HepG2 (cell line): ENCODE results near the gene TFEB. TPM values are rescaled to one million over a fixed set of nuclear protein-coding genes. Genes with fewer than 3 reads are reported as not detected.

ENCODE experiments used
- BCL6 ChIP-seq: IDR thresholded peaks from 2 replicates; pipeline ENCODE4 v1.6.1; 2016; ENCODE audit warnings: missing genetic modification reagents, missing compliant biosample characterization
- CCAR2 ChIP-seq: fragments of 200-400 bp; formaldehyde crosslinking; optimal IDR thresholded peaks from 2 replicates; pipeline ENCODE3; 2018; ENCODE audit warnings: low read depth, mild to moderate bottlenecking, low read length, moderate library complexity
- CREM ChIP-seq, 2 experiments: sonication (generic) in 1 of 2; formaldehyde crosslinking in 1 of 2; IDR thresholded peaks; 2 replicates each; pipeline versions ENCODE4 v1.4.0 to v1.6.1; 2016 to 2020; ENCODE audit warnings: antibody characterized with exemption in 1 of 2, mild to moderate bottlenecking in 1 of 2, missing genetic modification reagents in 1 of 2
- DRAP1 ChIP-seq: IDR thresholded peaks from 2 replicates; pipeline ENCODE4 v1.6.1; 2016; ENCODE audit warnings: missing genetic modification reagents, missing compliant biosample characterization
- HDAC2 ChIP-seq: sonication (generic); formaldehyde crosslinking; IDR thresholded peaks from 2 replicates; pipeline ENCODE4 v1.4.0; 2020; ENCODE audit warnings: missing genetic modification reagents
- HNF1A ChIP-seq, 2 experiments: sonication (generic) in 1 of 2; formaldehyde crosslinking in 1 of 2; IDR thresholded peaks; 2 replicates each; pipeline versions ENCODE4 v1.4.0 to v1.6.1; 2016 to 2020; ENCODE audit warnings: borderline replicate concordance in 1 of 2, low read depth in 1 of 2, mild to moderate bottlenecking in 1 of 2, missing genetic modification reagents in 1 of 2
- KLF13 ChIP-seq: sonication (generic); formaldehyde crosslinking; IDR thresholded peaks from 2 replicates; pipeline ENCODE4 v1.4.0; 2020; ENCODE audit warnings: mild to moderate bottlenecking, missing genetic modification reagents
- NR1H2 ChIP-seq: sonication (generic); formaldehyde crosslinking; IDR thresholded peaks from 2 replicates; pipeline ENCODE4 v1.8.1; 2022; ENCODE audit warnings: low read depth, missing genetic modification reagents, borderline replicate concordance
- PHF21A ChIP-seq: sonication (generic); formaldehyde crosslinking; IDR thresholded peaks from 2 replicates; pipeline ENCODE4 v1.5.0; 2020; ENCODE audit warnings: mild to moderate bottlenecking, missing genetic modification reagents
- SMAD1 ChIP-seq: sonication (generic); formaldehyde crosslinking; IDR thresholded peaks from 2 replicates; pipeline ENCODE4 v1.4.0; 2020; ENCODE audit warnings: missing genetic modification reagents, low read depth, mild to moderate bottlenecking, borderline replicate concordance
- STAG1 ChIP-seq: sonication (generic); formaldehyde crosslinking; IDR thresholded peaks from 2 replicates; pipeline ENCODE4 v1.4.0; 2020; ENCODE audit warnings: missing genetic modification reagents
- TGIF2 ChIP-seq: IDR thresholded peaks from 2 replicates; pipeline ENCODE4 v1.6.1; 2016; ENCODE audit warnings: control low read depth, missing compliant biosample characterization
- ZBTB7A ChIP-seq: sonication (generic); formaldehyde crosslinking; IDR thresholded peaks from 2 replicates; pipeline ENCODE4 v1.8.0; 2022; ENCODE audit warnings: mild to moderate bottlenecking, missing genetic modification reagents
- ZNF260 ChIP-seq: sonication (generic); formaldehyde crosslinking; IDR thresholded peaks from 2 replicates; pipeline ENCODE4 v1.4.0; 2020; ENCODE audit warnings: missing genetic modification reagents, low read depth, mild to moderate bottlenecking, borderline replicate concordance
- ZNF274 ChIP-seq: sonication (generic); formaldehyde crosslinking; IDR thresholded peaks from 2 replicates; pipeline ENCODE4 v1.5.1; 2020; ENCODE audit warnings: mild to moderate bottlenecking, missing genetic modification reagents
- ZNF282 ChIP-seq: fragments of 450-650 bp; IDR thresholded peaks from 2 replicates; pipeline ENCODE4 v1.6.1; 2018; ENCODE audit not compliant: partially characterized antibody
- ZNF329 ChIP-seq: sonication (generic); formaldehyde crosslinking; IDR thresholded peaks from 2 replicates; pipeline ENCODE4 v1.9.0; 2021; ENCODE audit warnings: low read depth, mild to moderate bottlenecking, missing genetic modification reagents
- ZNF335 ChIP-seq: sonication (generic); formaldehyde crosslinking; IDR thresholded peaks from 2 replicates; pipeline ENCODE4 v1.4.0; 2020; ENCODE audit warnings: missing genetic modification reagents
- ZNF546 ChIP-seq: sonication (generic); formaldehyde crosslinking; conservative IDR thresholded peaks from 2 replicates; pipeline ENCODE4 v1.8.1; 2023; ENCODE audit warnings: mild to moderate bottlenecking, missing genetic modification reagents
- ZNF788 ChIP-seq: sonication (generic); formaldehyde crosslinking; IDR thresholded peaks from 2 replicates; pipeline ENCODE4 v1.5.0; 2020; ENCODE audit warnings: mild to moderate bottlenecking, missing genetic modification reagents, borderline replicate concordance
- polyA plus RNA-seq, 8 experiments: library from polyadenylated mRNA; depleted of rRNA in 3 of 8; stranded (reverse) in 7 of 8; unstranded in 1 of 8; fragments of >200 nt; fragmentation: Illumina TruSeq in 4 of 8; extraction: Trizol in 4 of 8; gene quantifications; 2 replicates each; pipeline versions ENCODE4 v1.2.1 to v1.2.3, GENCODE V29; 2011 to 2016; ENCODE audit warnings: low read depth in 4 of 8, missing spikeins in 1 of 8, mixed read lengths in 1 of 8; ENCODE audit not compliant: insufficient read depth in 1 of 8
- total RNA-seq, 5 experiments: library from RNA; depleted of rRNA; stranded (reverse); fragments of >200 nt; fragmentation: Illumina TruSeq; extraction: Trizol; gene quantifications; 2 replicates each; pipeline ENCODE4 v1.2.3, GENCODE V29; 2016; ENCODE audit warnings: low read depth in 1 of 5
- TF ChIP-seq, protein P1 (sequence below): IDR thresholded peaks from 2 replicates; pipeline ENCODE4 v1.6.1; 2016; ENCODE audit warnings: mild to moderate bottlenecking

Gene TFEB
- total and polyA plus RNA-seq, 2 of the 13 experiments (the other 11 are each of a cell fraction or from before 2014, with no cell fraction given): 13.3 to 18.7 TPM

GRCh38 chr6:41683523-41684310, 51.7 kb downstream of the TFEB start (continued):
- peak; percentile 78; the same call in 1 of the 2 replicates for TF ChIP-seq ZNF274 (CRISPR knock-in tag)
- TF ChIP-seq ZNF788 (CRISPR knock-in tag): peak; percentile 56
- no peak for TF ChIP-seq HNF1A (IDR thresholded peaks at IDR 0.05; ENCODE audit: low read depth)
- TF ChIP-seq HNF1A (CRISPR knock-in tag; IDR thresholded peaks at IDR 0.05; ENCODE audit: borderline replicate concordance): no peak
- TF ChIP-seq SMAD1 (CRISPR knock-in tag): no peak
- TF ChIP-seq HDAC2 (CRISPR knock-in tag): peak; percentile 31; the same call in 1 of the 2 replicates
- TF ChIP-seq KLF13: 0 out of 2 replicates have a peak, but pooled peaks have one; percentile 19
- TF ChIP-seq ZNF282: no peak
- peak; percentile 98 for TF ChIP-seq STAG1 (CRISPR knock-in tag)
- no peak for TF ChIP-seq ZNF335 (CRISPR knock-in tag)
- no peak for TF ChIP-seq TGIF2
- 0 out of 2 replicates have a peak, but pooled peaks have one; percentile 37 for TF ChIP-seq DRAP1 (CRISPR knock-in tag)
- TF ChIP-seq BCL6 (CRISPR knock-in tag): peak; percentile 31; the same call in 1 of the 2 replicates
- TF ChIP-seq CREM (IDR thresholded peaks at IDR 0.05): no peak
- TF ChIP-seq CREM (CRISPR knock-in tag; IDR thresholded peaks at IDR 0.05): no peak
- no peak for TF ChIP-seq ZNF260 (CRISPR knock-in tag)
- no peak for TF ChIP-seq CCAR2
- peak; percentile 46; the same call in 1 of the 2 replicates for TF ChIP-seq PHF21A (CRISPR knock-in tag)
- 0 out of 2 replicates have a peak, but pooled peaks have one; percentile 42 for TF ChIP-seq NR1H2 (CRISPR knock-in tag)
- no peak for TF ChIP-seq ZNF546 (CRISPR knock-in tag)
- TF ChIP-seq, protein P1, sequence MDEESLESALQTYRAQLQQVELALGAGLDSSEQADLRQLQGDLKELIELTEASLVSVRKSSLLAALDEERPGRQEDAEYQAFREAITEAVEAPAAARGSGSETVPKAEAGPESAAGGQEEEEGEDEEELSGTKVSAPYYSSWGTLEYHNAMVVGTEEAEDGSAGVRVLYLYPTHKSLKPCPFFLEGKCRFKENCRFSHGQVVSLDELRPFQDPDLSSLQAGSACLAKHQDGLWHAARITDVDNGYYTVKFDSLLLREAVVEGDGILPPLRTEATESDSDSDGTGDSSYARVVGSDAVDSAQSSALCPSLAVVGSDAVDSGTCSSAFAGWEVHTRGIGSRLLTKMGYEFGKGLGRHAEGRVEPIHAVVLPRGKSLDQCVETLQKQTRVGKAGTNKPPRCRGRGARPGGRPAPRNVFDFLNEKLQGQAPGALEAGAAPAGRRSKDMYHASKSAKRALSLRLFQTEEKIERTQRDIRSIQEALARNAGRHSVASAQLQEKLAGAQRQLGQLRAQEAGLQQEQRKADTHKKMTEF (CRISPR knock-in tag): peak; percentile 55; the same call in 1 of the 2 replicates
- peak; percentile 62; the same call in 1 of the 2 replicates for TF ChIP-seq ZBTB7A (CRISPR knock-in tag)
- peak; percentile 35; the same call in 1 of the 2 replicates for TF ChIP-seq ZNF329 (CRISPR knock-in tag)
